WTC11 (cell line): Measurements from ENCODE around the gene UBN1. TPM values are rescaled to one million over a fixed set of nuclear protein-coding genes. Genes with fewer than 3 reads are reported as not detected.

Experiments
- ATAC-seq: fragments of 200-7000 bp; cut with Tn5 transposase; 2 replicates; pipeline ENCODE4 v1.10.0; 2021; ENCODE audit warnings: mild to moderate bottlenecking, moderate library complexity
- CTCF ChIA-PET: fragments of 300-600 bp; sonication (Branson Sonifier 250); formaldehyde crosslinking; loops from one replicate; lab custom pipeline; 2021; ENCODE audit warnings: antibody characterized with exemption; lab: Charles Lee
- POLR2A ChIA-PET: fragments of 350-600 bp; sonication (Branson Sonifier 250); formaldehyde crosslinking; loops from one replicate; lab custom pipeline; 2021; ENCODE audit warnings: antibody characterized with exemption; lab: Charles Lee
- DNase-seq: peaks from one replicate; pipeline ENCODE4 v3.0.0; 2021; ENCODE audit warnings: low spot score
- H3K27ac Mint-ChIP-seq: 2 replicates; pipeline ENCODE4 v1.8.0; 2021; ENCODE audit warnings: mixed read lengths
- H3K27me3 Mint-ChIP-seq: 2 replicates; pipeline ENCODE4 v1.8.0; 2021; ENCODE audit warnings: low read depth, mild to moderate bottlenecking, moderate library complexity, mixed read lengths
- H3K36me3 Mint-ChIP-seq: 2 replicates; pipeline ENCODE4 v1.8.0; 2021; ENCODE audit warnings: mixed read lengths
- H3K4me1 Mint-ChIP-seq: 2 replicates; pipeline ENCODE4 v1.8.0; 2022; ENCODE audit warnings: mixed read lengths
- H3K4me3 Mint-ChIP-seq: 2 replicates; pipeline ENCODE4 v1.8.0; 2021; ENCODE audit warnings: mild to moderate bottlenecking, moderate library complexity, mixed read lengths
- H3K9me3 Mint-ChIP-seq: 2 replicates; pipeline ENCODE4 v1.8.0; 2021; ENCODE audit warnings: mixed read lengths
- ATF1 ChIP-seq: sonication (generic); formaldehyde crosslinking; IDR thresholded peaks from 2 replicates; pipeline ENCODE4 v1.8.1; 2023; ENCODE audit warnings: mild to moderate bottlenecking, moderate library complexity, missing genetic modification reagents
- FOXP1 ChIP-seq: sonication (generic); formaldehyde crosslinking; IDR thresholded peaks from 2 replicates; pipeline ENCODE4 v1.8.0; 2022; ENCODE audit warnings: missing genetic modification reagents, mild to moderate bottlenecking, moderate library complexity, borderline replicate concordance
- HMGXB4 ChIP-seq: sonication (generic); formaldehyde crosslinking; IDR thresholded peaks from 2 replicates; pipeline ENCODE4 v1.8.1; 2023; ENCODE audit warnings: mild to moderate bottlenecking, moderate library complexity, missing genetic modification reagents
- IRF1 ChIP-seq: sonication (generic); formaldehyde crosslinking; IDR thresholded peaks from 2 replicates; pipeline ENCODE4 v1.8.0; 2023; ENCODE audit warnings: missing genetic modification reagents
- IRF2 ChIP-seq: sonication (generic); formaldehyde crosslinking; IDR thresholded peaks from 2 replicates; pipeline ENCODE4 v1.8.0; 2022; ENCODE audit warnings: low read depth, missing genetic modification reagents, borderline replicate concordance
- NR2C2 ChIP-seq: sonication (generic); formaldehyde crosslinking; IDR thresholded peaks from 2 replicates; pipeline ENCODE4 v1.8.0; 2022; ENCODE audit warnings: mild to moderate bottlenecking, missing genetic modification reagents
- RORB ChIP-seq: fragments of 250-450 bp; sonication (Bioruptor Pico); IDR thresholded peaks from 2 replicates; pipeline ENCODE4 v1.9.0; 2021; ENCODE audit warnings: mild to moderate bottlenecking
- USF1 ChIP-seq: sonication (generic); formaldehyde crosslinking; IDR thresholded peaks from 2 replicates; pipeline ENCODE4 v1.8.0; 2022; ENCODE audit warnings: mild to moderate bottlenecking, missing genetic modification reagents
- ZMAT4 ChIP-seq: fragments of 250-450 bp; sonication (Bioruptor Pico); IDR thresholded peaks from 2 replicates; pipeline ENCODE4 v1.9.0; 2021; ENCODE audit warnings: mild to moderate bottlenecking
- ZNF138 ChIP-seq: sonication (generic); formaldehyde crosslinking; conservative IDR thresholded peaks from 2 replicates; pipeline ENCODE4 v1.8.1; 2022; ENCODE audit warnings: mild to moderate bottlenecking, moderate library complexity, missing genetic modification reagents
- ZSCAN18 ChIP-seq: fragments of 250-450 bp; sonication (Bioruptor Pico); IDR thresholded peaks from 2 replicates; pipeline ENCODE4 v2.1.2; 2022; ENCODE audit warnings: mild to moderate bottlenecking, moderate library complexity
- total RNA-seq: library from RNA; stranded (reverse); gene quantifications from 3 replicates; pipeline ENCODE4 v1.2.3, GENCODE V29; 2021
- TF ChIP-seq, protein P1 (sequence below): sonication (generic); formaldehyde crosslinking; IDR thresholded peaks from 2 replicates; pipeline ENCODE4 v1.8.1; 2023; ENCODE audit warnings: mild to moderate bottlenecking, missing genetic modification reagents, borderline replicate concordance
- TF ChIP-seq, protein P2 (sequence below): fragments of 250-450 bp; sonication (Bioruptor Pico); IDR thresholded peaks from 2 replicates; pipeline ENCODE4 v1.9.0; 2021; ENCODE audit warnings: mild to moderate bottlenecking, borderline replicate concordance
- TF ChIP-seq, protein P3 (sequence below): sonication (generic); formaldehyde crosslinking; conservative IDR thresholded peaks from 2 replicates; pipeline ENCODE4 v1.8.1; 2023; ENCODE audit warnings: mild to moderate bottlenecking, low read depth, missing genetic modification reagents, moderate library complexity
- TF ChIP-seq, protein P4 (sequence below): sonication (generic); formaldehyde crosslinking; IDR thresholded peaks from 2 replicates; pipeline ENCODE4 v1.8.1; 2023; ENCODE audit warnings: mild to moderate bottlenecking, missing genetic modification reagents, moderate library complexity

UBN1 gene
- total RNA-seq, 1 experiment from 2014 or later, result 38.5 TPM

DNA sequence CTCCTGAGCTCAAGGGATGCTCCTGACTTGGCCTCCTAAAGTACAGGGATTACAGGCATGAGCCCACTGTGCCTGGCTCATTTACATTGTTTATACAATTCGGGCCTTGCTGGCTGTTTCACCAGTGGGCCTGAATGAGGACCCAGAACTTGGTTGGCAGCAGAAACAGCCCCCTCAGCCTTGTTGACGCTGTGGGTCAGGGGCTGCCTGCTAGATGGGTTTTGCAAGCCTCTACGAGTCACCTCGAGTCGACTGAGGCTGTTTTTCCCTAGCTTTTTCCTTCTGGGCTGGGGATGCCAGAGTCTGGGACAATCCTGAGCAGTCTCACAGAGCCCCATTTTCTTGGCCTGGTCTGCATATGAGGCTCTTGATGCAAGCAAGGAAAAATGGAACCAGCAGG is 73.5 kb downstream of the UBN1 start:
- no peak for ATAC-seq
- POLR2A ChIA-PET, result no interaction called here
- no peaks in the 10 kb centered on the region for H3K9me3 Mint-ChIP-seq
- H3K36me3 Mint-ChIP-seq, result no peaks in the 10 kb centered on the region
- DNase-seq, result no peak
- no peaks in the 10 kb centered on the region for H3K27me3 Mint-ChIP-seq
- no peak overlapping the region for H3K27ac Mint-ChIP-seq
- CTCF ChIA-PET, result interaction anchor here (1.5 kb wide), 1 partner anchor 16 kb away, joined by 5 read pairs; the partner anchor contains the start of gene PPL
- TF ChIP-seq IRF2 (no peak), HMGXB4 (CRISPR knock-in tag) (no peak), USF1 (CRISPR knock-in tag) (no peak), ZNF138 (no peak), IRF1 (CRISPR knock-in tag) (no peak), ATF1 (CRISPR knock-in tag) (no peak), ZMAT4 (CRISPR knock-in tag) (no peak), NR2C2 (CRISPR knock-in tag) (no peak)
- TF ChIP-seq, protein P1, sequence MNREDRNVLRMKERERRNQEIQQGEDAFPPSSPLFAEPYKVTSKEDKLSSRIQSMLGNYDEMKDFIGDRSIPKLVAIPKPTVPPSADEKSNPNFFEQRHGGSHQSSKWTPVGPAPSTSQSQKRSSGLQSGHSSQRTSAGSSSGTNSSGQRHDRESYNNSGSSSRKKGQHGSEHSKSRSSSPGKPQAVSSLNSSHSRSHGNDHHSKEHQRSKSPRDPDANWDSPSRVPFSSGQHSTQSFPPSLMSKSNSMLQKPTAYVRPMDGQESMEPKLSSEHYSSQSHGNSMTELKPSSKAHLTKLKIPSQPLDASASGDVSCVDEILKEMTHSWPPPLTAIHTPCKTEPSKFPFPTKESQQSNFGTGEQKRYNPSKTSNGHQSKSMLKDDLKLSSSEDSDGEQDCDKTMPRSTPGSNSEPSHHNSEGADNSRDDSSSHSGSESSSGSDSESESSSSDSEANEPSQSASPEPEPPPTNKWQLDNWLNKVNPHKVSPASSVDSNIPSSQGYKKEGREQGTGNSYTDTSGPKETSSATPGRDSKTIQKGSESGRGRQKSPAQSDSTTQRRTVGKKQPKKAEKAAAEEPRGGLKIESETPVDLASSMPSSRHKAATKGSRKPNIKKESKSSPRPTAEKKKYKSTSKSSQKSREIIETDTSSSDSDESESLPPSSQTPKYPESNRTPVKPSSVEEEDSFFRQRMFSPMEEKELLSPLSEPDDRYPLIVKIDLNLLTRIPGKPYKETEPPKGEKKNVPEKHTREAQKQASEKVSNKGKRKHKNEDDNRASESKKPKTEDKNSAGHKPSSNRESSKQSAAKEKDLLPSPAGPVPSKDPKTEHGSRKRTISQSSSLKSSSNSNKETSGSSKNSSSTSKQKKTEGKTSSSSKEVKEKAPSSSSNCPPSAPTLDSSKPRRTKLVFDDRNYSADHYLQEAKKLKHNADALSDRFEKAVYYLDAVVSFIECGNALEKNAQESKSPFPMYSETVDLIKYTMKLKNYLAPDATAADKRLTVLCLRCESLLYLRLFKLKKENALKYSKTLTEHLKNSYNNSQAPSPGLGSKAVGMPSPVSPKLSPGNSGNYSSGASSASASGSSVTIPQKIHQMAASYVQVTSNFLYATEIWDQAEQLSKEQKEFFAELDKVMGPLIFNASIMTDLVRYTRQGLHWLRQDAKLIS (CRISPR knock-in tag), result no peak
- H3K4me3 Mint-ChIP-seq, result no peak overlapping the region
- H3K4me1 Mint-ChIP-seq, result peaks cover 38% of the 10 kb centered on the region

DNA sequence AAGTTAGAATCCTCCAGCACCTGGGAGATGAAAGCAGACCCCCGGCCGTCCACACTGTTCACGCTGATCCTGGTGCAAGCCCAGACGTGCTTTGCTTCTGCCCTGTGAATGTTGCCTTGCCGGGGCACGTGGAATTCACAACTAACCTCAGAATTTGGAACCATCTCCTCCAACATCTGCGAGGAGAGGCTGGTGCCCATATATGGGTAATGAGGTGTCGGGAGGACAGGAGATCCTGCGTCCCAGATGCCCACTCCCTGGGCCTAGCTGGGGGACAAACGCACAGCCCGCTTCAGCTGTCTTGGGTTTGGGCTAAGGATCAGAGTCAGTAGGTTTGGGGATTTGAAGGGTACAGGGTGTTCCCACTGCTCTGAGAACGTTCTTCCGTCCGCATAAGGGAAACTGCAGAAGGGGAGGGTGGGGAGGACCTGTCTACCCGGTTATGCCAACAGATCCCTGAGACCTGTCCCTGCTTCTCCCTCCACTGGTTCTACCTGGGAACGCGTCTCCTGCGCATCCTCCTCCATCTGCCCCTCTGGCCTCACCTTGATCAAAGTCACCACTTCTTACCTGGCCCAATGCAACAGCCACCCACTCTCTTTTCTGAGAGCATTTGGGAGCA is 75.6 kb downstream of the UBN1 start:
- peaks cover 8% of the 10 kb centered on the region for H3K9me3 Mint-ChIP-seq
- H3K27me3 Mint-ChIP-seq, result no peaks in the 10 kb centered on the region; the same call in 1 of the 2 replicates
- ATAC-seq, result no peak
- peaks cover 43% of the 10 kb centered on the region for H3K4me1 Mint-ChIP-seq
- peaks cover 12% of the 10 kb centered on the region for H3K36me3 Mint-ChIP-seq
- no peak for DNase-seq
- ChIA-PET POLR2A (no interaction called here), CTCF (interaction anchor here (1.5 to 1.6 kb wide), 2 partner anchors 14 to 33 kb away, joined by 5 to 6 read pairs; partner anchors contain the start of gene PPL)
- H3K4me3 Mint-ChIP-seq, result no peak overlapping the region
- H3K27ac Mint-ChIP-seq, result peak overlapping the region; percentile 66
- TF ChIP-seq, protein P2, sequence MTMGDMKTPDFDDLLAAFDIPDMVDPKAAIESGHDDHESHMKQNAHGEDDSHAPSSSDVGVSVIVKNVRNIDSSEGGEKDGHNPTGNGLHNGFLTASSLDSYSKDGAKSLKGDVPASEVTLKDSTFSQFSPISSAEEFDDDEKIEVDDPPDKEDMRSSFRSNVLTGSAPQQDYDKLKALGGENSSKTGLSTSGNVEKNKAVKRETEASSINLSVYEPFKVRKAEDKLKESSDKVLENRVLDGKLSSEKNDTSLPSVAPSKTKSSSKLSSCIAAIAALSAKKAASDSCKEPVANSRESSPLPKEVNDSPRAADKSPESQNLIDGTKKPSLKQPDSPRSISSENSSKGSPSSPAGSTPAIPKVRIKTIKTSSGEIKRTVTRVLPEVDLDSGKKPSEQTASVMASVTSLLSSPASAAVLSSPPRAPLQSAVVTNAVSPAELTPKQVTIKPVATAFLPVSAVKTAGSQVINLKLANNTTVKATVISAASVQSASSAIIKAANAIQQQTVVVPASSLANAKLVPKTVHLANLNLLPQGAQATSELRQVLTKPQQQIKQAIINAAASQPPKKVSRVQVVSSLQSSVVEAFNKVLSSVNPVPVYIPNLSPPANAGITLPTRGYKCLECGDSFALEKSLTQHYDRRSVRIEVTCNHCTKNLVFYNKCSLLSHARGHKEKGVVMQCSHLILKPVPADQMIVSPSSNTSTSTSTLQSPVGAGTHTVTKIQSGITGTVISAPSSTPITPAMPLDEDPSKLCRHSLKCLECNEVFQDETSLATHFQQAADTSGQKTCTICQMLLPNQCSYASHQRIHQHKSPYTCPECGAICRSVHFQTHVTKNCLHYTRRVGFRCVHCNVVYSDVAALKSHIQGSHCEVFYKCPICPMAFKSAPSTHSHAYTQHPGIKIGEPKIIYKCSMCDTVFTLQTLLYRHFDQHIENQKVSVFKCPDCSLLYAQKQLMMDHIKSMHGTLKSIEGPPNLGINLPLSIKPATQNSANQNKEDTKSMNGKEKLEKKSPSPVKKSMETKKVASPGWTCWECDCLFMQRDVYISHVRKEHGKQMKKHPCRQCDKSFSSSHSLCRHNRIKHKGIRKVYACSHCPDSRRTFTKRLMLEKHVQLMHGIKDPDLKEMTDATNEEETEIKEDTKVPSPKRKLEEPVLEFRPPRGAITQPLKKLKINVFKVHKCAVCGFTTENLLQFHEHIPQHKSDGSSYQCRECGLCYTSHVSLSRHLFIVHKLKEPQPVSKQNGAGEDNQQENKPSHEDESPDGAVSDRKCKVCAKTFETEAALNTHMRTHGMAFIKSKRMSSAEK (CRISPR knock-in tag), result no peak
- no peak for TF ChIP-seq FOXP1 (CRISPR knock-in tag)
- TF ChIP-seq, protein P3, sequence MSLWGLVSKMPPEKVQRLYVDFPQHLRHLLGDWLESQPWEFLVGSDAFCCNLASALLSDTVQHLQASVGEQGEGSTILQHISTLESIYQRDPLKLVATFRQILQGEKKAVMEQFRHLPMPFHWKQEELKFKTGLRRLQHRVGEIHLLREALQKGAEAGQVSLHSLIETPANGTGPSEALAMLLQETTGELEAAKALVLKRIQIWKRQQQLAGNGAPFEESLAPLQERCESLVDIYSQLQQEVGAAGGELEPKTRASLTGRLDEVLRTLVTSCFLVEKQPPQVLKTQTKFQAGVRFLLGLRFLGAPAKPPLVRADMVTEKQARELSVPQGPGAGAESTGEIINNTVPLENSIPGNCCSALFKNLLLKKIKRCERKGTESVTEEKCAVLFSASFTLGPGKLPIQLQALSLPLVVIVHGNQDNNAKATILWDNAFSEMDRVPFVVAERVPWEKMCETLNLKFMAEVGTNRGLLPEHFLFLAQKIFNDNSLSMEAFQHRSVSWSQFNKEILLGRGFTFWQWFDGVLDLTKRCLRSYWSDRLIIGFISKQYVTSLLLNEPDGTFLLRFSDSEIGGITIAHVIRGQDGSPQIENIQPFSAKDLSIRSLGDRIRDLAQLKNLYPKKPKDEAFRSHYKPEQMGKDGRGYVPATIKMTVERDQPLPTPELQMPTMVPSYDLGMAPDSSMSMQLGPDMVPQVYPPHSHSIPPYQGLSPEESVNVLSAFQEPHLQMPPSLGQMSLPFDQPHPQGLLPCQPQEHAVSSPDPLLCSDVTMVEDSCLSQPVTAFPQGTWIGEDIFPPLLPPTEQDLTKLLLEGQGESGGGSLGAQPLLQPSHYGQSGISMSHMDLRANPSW (CRISPR knock-in tag), result no peak
- TF ChIP-seq ZSCAN18 (CRISPR knock-in tag), result no peak
- no peak for TF ChIP-seq RORB (CRISPR knock-in tag)
- TF ChIP-seq, protein P4, sequence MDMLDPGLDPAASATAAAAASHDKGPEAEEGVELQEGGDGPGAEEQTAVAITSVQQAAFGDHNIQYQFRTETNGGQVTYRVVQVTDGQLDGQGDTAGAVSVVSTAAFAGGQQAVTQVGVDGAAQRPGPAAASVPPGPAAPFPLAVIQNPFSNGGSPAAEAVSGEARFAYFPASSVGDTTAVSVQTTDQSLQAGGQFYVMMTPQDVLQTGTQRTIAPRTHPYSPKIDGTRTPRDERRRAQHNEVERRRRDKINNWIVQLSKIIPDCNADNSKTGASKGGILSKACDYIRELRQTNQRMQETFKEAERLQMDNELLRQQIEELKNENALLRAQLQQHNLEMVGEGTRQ (CRISPR knock-in tag), result no peak
